Measurements from ENCODE around the gene OR2V2. TPM values are rescaled to one million over a fixed set of nuclear protein-coding genes. Genes with fewer than 3 reads are reported as not detected.
"Not testable (repeated sequence)": the region's sequence is repeated elsewhere in the genome, so short reads cannot be mapped to it uniquely, and the experiment has no call there.

The OR2V2 gene
- total RNA-seq (not detected), polyA plus RNA-seq (not detected)

- H3K27ac ChIP-seq (ENCODE audit: low read depth in 1 of 2, low read length in 2 of 2); H3K36me3 ChIP-seq (ENCODE audit: control insufficient read depth in 4 of 4, insufficient read depth in 3 of 4, low read depth in 1 of 4, low read length in 3 of 4); H3K9ac ChIP-seq (ENCODE audit: low read depth in 1 of 2, low read length in 2 of 2); DNase-seq (ENCODE audit: low spot score); H3K9me3 ChIP-seq (ENCODE audit: control insufficient read depth in 4 of 4, low read length in 3 of 4); H3K4me3 ChIP-seq (ENCODE audit: low read depth in 1 of 3, low read length in 3 of 3); H3K4me1 ChIP-seq (ENCODE audit: control insufficient read depth in 4 of 4, insufficient read depth in 4 of 4, low read length in 3 of 4): not testable (repeated sequence)
- 49% methylated on average over 7 of the region's 7 CpGs for WGBS
- H3K27me3 ChIP-seq (ENCODE audit: control insufficient read depth in 4 of 4, insufficient read depth in 4 of 4, low read length in 3 of 4): peaks cover 0 to 14% (median 2%) of the 10 kb centered on the region in 4 donors
These were observed at the start of gene OR2V2 for GRCh38 chr5:181146927-181147636. Gene OR2V2, plus strand, starts transcription at chr5:181147586. Its CDS starts 7,357 bp downstream, at chr5:181154943.

- H3K27ac ChIP-seq (ENCODE audit: low read depth in 1 of 2, low read length in 2 of 2); H3K4me3 ChIP-seq (ENCODE audit: low read depth in 1 of 3, low read length in 3 of 3); DNase-seq (ENCODE audit: low spot score); H3K27me3 ChIP-seq (ENCODE audit: control insufficient read depth in 4 of 4, insufficient read depth in 4 of 4, low read length in 3 of 4); H3K9me3 ChIP-seq (ENCODE audit: control insufficient read depth in 4 of 4, low read length in 3 of 4); H3K9ac ChIP-seq (ENCODE audit: low read depth in 1 of 2, low read length in 2 of 2); H3K4me1 ChIP-seq (ENCODE audit: control insufficient read depth in 4 of 4, insufficient read depth in 4 of 4, low read length in 3 of 4); H3K36me3 ChIP-seq (ENCODE audit: control insufficient read depth in 4 of 4, insufficient read depth in 3 of 4, low read depth in 1 of 4, low read length in 3 of 4): not testable (repeated sequence)
- WGBS: no CpG with 5 or more reads among the region's 56 CpGs
These were observed 49.5 kb upstream of the OR2V2 start for GRCh38 chr5:181097759-181098491.

- peaks cover 0 to 4% (median 0%) of the 10 kb centered on the region in 4 donors for H3K4me1 ChIP-seq (ENCODE audit: control insufficient read depth in 4 of 4, insufficient read depth in 4 of 4, low read length in 3 of 4)
- no peak overlapping the region for H3K9ac ChIP-seq (ENCODE audit: low read depth in 1 of 2, low read length in 2 of 2)
- H3K9me3 ChIP-seq (ENCODE audit: control insufficient read depth in 4 of 4, low read length in 3 of 4): no peaks in the 10 kb centered on the region
- no peak overlapping the region for H3K4me3 ChIP-seq (ENCODE audit: low read depth in 1 of 3, low read length in 3 of 3)
- H3K36me3 ChIP-seq (ENCODE audit: control insufficient read depth in 4 of 4, insufficient read depth in 3 of 4, low read depth in 1 of 4, low read length in 3 of 4): no peaks in the 10 kb centered on the region
- DNase-seq (ENCODE audit: low spot score): no peak
- no peak for TF ChIP-seq ZBTB33 (IDR thresholded peaks at IDR 0.05)
- TF ChIP-seq TAF1 (conservative IDR thresholded peaks at IDR 0.05): no peak
- TF ChIP-seq JUND (IDR thresholded peaks at IDR 0.05): no peak
- TF ChIP-seq EGR1 (IDR thresholded peaks at IDR 0.05; ENCODE audit: low read depth in 2 of 2): no peak
- no peak for TF ChIP-seq FOXA1 (IDR thresholded peaks at IDR 0.05)
- no peak for TF ChIP-seq HNF4A (conservative IDR thresholded peaks at IDR 0.05)
- no peak for TF ChIP-seq RXRA (IDR thresholded peaks at IDR 0.05)
- no peak for TF ChIP-seq YY1 (IDR thresholded peaks at IDR 0.05)
- no peak for TF ChIP-seq ATF3 (IDR thresholded peaks at IDR 0.05)
- TF ChIP-seq SP1 (IDR thresholded peaks at IDR 0.05): no peak
- no peak for TF ChIP-seq RAD21 (IDR thresholded peaks at IDR 0.05)
- TF ChIP-seq CTCF (IDR thresholded peaks at IDR 0.05; ENCODE audit: low read depth, low read length, missing input control): no peak
- no peak for TF ChIP-seq FOXA2 (IDR thresholded peaks at IDR 0.05)
- peaks cover 0 to 8% (median 3%) of the 10 kb centered on the region in 4 donors for H3K27me3 ChIP-seq (ENCODE audit: control insufficient read depth in 4 of 4, insufficient read depth in 4 of 4, low read length in 3 of 4)
- WGBS: 23% methylated on average over 20 of the region's 22 CpGs
- H3K27ac ChIP-seq (ENCODE audit: low read depth in 1 of 2, low read length in 2 of 2): no peak overlapping the region
These were observed 48.4 kb upstream of the OR2V2 start for GRCh38 chr5:181098762-181099601.

Data from liver (tissue), 9 donors.